Islet precursor cell (in vitro differentiated cells): Measurements from ENCODE around the gene ENDOV.
A peak's percentile ranks its signal among the peaks of the same experiment; 100 is the strongest.

Experiments
- DNase-seq: peaks from one replicate; pipeline ENCODE4 v3.0.0-alpha.2; 2018

ENDOV gene

DNA sequence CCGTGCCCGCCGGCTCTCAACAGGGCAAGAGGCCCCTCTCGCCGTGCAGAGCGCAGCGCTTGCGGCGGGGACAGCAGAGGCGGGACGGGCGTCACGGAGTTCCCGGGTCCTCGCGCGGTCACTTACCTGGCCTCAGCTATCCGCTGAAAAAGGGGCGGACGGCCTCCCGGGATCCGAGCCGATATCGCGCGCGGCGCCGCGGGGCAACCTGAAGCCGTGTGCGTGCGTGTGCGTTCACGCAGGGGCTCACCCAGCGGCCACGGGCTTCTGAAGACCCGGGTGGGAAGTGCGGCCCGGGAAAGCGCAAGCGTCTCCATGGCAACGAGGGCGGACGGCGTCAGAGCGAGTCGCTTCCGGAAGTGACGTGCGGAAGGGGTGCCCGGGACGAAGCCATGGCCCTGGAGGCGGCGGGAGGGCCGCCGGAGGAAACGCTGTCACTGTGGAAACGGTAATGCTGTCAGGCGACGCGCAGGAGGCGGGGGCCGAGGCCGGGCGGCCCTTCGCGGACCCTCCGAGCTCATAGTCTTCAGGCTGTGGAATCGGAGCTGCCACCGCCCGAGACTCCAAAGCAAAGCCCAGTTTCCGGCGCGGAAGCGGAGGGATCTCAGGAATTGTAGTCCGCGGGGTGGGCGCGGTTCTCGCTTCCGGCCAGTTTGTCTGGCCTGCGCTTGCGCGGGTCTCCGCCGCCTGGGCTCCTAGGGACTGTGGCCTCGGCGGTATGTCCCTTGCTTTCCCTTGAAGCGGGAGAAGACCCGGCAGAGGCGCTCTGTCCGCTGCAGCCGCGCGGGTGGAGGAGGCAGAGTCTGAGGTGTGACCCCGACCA, at the start of gene ENDOV:
Gene ENDOV, plus strand, starts transcription at position 365 of the 823 bp plus-strand sequence. Its CDS starts 28 bp downstream, at position 393.
- DNase-seq: peak; percentile 97

DNA sequence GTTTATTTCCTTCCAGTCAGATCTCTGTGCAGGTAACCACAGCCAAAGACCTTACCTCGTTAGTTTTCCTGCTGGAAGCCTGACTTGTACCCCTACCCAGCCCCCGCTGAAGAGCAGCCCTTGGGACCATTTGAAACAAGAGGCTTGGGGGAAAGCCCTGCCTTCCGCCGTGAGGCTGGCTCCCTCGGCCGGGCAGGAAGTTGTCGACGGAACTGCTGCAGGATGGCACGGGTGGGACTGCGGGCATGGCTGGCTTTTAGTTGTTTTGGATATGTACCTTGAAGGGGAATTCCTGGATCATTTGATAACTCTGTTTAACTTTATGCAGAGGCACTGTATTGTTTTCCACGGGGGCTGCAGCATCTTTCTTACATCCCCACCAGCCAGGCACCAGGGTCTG, 49.0 kb upstream of the ENDOV start:
- no peak for DNase-seq

DNA sequence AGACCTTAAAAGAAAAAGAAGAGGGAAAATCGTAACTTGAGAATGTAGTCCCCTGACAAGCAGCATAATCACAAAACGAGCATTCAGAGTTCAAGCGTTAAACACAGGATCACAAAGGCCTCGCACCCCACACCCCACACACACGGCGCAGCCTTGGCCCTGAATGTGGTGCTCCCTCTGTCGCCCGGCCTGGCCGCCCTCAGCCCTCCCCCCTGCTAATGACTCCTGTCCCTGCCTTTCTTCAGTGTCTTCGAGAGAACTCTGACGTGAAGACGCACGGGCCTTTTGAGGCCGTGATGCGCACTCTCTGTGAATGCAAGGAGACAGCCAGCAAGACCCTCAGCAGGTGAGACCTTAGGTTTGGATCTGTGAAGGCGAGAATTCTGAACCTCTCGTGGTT, 47.5 kb upstream of the ENDOV start:
- no peak for DNase-seq

DNA sequence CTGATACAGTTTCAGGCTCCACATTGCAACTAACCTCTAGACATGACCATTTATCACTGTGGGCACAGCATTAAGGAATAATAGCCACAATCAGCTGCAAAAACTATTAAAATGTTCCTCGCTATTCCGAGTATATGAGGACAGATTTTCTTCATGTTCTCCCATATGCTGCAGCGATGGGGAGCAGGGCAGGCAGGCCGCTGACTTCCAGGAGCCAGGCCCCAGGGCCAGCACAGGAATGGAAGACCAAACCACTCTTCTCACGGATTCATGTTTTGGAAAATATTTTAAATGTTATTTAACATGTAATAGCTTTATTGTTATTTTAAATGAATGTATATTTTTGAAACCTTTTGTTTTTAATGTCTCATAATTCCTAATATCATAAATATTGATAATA, 43.8 kb upstream of the ENDOV start:
- no peak for DNase-seq

DNA sequence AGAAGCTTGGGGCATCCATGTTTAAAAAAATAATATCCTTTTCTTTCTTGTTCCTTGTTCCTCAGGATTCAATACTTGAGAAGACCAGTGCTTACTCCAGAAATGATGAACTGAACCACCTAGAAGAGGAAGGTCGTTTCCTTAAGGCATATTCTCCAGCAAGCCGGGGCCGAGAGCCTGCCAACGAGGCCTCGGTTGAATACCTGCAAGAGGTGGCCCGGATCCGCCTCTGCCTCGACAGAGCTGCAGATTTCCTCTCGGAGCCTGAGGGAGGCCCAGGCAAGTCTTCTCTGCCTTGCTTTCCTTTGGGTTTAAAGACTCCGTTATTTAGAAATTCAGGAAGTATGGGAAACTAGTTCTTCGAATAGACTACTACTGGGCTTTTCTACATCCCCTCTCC, 42.5 kb upstream of the ENDOV start:
- no peak for DNase-seq

DNA sequence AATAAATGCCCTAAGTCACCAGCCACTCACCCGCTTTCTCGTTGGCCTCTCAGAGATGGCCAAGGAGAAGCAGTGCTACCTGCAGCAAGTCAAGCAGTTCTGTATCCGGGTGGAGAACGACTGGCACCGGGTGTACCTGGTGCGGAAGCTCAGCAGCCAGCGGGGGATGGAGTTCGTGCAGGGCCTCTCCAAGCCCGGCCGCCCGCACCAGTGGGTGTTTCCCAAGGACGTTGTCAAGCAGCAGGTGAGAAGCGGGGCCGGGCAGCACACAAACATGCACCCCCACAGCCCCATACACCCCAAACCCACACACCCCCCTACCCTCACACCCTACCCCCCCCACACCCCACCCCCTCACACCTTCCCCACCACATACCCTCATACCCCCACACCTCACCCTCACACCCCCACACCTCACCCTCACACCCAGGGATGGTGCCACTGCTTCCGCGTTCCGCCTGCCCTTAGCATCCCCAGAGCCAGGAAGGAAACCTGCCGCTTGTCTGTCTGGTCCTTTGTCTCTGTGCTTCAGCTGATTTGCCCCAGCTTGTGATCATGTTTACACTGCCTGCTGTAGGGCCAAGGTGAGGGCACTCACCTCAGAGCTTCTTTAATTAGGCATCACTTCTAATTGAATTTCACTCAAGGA, 41.9 kb upstream of the ENDOV start:
- no peak for DNase-seq

DNA sequence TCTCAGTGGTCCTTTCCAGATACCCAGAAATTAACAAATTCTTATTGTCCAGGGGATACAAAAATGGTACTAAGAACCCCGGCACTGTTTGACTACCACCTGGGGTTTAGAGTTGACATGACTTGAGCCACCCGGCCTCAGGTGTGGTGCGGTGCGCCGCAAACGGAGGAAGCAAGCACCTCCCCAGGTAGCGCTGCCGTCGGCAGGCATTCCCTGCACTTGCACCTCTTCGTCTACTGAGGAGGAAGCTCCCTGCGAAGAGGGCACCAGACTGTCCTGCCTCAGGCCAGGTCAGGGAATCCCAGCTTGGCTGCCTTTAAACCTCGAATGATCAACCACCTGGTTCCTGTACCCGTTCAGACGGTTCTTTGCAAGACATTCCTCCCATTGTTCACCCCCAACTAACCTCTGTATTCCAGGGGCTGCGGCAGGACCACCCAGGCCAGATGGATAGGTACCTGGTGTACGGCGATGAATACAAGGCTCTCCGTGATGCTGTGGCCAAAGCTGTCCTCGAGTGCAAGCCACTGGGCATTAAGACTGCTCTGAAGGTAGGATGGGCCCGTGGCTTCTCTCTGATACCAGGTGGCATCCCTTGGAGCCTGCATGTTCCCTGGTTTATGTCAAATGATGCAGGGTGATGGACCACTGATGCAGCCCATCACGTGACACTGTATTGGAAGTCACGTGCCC, 40.8 kb upstream of the ENDOV start:
- DNase-seq: no peak

DNA sequence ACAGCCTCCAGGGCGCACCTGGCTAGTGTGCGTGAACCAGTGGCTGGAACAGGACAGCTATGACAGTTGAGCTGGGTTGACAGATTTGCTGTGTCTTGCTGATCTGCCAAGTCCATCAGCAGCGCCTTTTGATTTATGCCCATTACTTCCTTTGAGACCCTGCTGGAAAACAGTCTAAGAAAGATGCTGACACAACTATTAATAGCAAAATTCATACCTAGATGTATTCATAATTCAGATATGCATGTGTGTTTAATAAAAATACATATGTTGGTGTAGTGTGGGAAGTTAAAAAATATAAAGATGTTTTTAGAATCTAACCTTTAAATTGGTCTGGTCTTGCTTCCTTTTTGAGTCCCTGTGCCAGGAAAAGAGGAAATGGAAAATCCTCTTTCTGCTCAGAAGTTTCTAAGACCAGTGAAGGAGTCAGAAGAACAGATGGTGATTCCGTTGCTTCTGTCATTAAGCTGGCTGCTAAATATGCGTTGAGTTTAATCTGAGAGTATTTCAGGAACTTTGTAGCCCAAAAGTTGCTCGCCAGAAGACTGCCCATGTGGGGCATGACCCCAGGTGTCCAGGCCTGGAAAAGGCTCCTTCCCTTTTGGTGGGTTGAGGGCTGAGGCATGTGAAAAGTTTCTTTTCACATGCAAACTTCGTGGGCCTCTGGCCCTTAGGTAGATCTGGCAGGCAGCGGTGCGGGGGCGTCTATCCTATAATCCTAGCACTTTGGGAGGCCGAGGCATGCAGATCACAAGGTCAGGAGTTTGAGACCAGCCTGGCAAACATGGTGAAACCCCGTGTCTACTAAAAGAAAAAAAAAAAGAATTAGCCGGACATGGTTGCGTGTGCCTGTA, 40.0 kb upstream of the ENDOV start:
- DNase-seq: no peak

DNA sequence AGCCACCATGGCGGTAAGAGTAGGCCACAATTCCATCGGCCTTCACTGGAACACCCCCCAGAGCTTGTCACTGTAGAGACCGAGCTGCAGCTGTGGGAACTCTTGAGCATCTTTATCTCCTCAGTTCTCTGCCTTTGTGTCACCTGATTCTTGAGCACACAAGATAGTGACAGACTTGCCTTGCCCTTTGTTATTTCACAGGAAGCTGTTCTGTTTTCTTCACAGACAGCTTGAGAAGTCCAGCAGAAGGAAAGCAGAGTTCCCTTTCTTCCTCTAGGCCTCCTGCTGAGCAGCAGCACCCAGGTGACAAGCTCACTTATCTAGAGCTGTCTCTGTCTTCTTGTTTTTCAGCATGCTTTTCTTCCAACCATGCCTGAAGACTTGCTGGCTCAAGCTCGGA, 38.4 kb upstream of the ENDOV start:
- DNase-seq: no peak

DNA sequence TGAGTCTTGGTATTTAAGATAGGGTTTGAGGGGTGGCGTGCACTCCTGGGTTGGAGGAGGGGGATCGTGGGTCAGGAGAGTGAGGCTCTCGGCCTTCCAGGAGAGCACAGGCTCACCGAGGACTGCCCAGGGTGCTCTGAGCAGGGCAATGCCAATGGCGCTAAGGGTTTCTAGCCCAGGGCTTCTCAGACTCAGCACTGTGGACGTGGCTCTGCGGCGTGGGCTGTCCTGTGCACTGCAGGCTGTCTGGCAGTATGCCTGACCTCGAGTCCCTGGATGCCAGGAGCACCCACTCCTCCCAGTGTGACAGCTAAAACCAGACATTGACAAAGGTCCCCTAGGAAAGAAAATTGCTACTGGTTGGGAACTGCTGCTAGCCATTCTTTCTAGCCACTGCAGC, 37.2 kb upstream of the ENDOV start:
- DNase-seq: no peak

DNA sequence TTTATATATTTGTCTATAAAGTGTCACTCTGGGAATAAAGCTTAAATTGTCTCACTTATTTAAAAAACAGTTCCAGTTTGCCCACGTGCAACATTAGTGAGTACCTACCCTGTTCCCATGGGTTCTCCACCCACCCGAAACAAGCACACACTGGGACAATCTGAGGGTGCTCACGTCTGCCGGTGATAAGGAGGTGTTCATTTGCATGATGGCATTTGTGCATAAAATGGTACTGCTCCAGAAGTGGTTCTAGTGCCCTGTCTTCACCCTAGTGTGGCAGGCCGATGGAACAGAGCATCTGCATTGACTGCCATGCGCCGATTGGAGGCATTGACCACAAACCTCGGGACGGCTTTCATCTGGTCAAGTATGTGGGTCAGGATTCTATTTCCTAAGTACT, 35.6 kb upstream of the ENDOV start:
- DNase-seq: no peak

DNA sequence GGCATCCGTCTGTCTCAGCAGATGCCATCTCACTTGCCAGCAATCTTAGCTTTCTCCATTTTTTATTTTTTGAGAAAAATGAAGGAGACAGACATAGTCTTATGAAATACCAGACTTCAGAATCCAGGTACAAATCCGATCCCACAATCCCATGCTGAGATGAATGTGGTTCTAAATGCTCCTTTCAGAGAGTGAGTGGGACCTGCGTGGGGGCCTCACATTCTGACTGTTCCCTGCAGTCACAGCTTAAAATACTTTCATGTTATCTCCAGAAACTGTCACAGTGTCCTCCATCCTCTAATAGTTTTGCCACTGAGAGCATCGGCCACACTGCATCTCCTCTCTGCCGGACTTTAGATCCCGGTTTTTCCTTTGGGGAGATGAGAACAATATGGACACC, 34.9 kb upstream of the ENDOV start:
- no peak for DNase-seq

DNA sequence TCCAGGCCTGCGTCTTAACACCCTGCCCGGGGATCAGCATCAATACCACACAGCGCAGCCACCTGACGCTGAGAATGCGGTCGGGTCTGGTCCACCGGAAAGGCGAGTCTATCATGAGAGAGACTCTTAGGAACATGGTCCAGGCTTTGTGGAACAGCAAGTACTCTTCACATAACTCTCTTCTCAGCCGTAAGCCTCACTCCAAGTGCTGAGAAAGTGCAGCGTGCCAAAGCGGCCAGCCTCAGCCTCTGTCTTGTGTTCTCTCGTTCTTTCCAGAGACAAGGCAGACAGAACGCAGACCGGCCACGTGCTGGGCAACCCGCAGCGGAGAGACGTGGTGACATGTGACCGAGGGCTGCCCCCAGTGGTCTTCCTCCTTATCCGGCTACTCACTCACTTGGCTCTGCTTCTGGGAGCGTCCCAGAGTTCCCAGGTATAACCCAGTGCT, 34.4 kb upstream of the ENDOV start:
- no peak for DNase-seq

DNA sequence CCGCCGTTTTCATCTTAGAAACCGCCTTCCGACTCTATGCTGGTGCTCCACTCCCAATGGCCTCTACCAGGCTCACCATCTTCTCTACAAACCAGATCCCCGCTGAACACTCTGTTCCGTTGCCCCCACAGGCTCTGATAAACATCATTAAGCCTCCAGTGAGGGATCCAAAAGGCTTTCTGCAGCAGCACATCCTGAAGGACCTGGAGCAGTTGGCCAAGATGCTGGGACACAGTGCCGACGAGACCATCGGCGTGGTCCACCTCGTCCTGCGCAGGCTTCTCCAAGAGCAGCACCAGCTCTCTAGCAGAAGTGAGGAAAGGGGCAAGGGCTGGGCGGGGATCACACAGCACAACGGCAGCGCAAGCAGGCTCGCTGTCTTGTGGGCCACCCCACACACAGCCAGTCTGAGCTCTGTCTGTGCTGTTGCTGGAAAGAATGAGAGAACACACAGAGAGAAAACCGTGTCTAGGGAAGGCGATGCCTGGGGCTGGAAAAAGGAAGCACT, 33.5 kb upstream of the ENDOV start:
- DNase-seq: no peak

DNA sequence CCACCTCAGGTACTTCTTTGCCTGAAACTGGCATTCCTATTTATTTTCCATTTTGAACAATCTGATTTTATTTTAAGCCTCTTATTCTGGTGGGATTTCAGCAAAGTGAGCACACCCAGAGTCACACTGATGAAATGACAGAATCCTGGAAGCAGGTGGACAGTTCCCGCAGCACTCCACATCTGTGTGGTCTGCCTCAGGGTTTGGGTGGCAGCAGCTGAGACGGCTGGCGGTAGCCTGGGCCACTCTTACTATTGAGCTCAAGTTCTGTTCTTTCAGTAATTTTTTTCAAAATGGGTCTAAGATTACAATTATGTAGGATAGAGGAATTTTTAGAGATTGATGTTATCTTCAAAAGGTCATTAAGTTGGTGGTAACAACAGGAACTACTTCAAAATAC, 32.5 kb upstream of the ENDOV start:
- no peak for DNase-seq

DNA sequence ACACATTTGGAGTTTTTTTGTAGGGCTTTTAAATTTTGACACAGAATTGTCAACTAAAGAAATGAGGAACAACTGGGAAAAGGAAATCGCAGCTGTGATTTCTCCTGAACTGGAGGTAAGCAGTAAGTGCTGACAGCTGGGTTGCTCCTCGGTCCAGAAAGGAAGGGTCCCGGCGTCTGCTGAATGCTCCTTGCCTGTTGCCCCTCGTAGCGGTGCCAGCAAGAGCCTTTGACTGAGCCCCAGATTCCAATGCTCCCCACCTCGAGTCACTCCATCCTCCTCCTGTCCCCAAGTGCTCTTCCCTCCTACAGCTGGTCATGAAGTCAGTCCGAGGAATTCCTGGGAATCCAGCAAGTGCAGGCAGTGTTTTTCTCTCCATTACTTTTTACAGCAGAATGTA, 32.0 kb upstream of the ENDOV start:
- no peak for DNase-seq

DNA sequence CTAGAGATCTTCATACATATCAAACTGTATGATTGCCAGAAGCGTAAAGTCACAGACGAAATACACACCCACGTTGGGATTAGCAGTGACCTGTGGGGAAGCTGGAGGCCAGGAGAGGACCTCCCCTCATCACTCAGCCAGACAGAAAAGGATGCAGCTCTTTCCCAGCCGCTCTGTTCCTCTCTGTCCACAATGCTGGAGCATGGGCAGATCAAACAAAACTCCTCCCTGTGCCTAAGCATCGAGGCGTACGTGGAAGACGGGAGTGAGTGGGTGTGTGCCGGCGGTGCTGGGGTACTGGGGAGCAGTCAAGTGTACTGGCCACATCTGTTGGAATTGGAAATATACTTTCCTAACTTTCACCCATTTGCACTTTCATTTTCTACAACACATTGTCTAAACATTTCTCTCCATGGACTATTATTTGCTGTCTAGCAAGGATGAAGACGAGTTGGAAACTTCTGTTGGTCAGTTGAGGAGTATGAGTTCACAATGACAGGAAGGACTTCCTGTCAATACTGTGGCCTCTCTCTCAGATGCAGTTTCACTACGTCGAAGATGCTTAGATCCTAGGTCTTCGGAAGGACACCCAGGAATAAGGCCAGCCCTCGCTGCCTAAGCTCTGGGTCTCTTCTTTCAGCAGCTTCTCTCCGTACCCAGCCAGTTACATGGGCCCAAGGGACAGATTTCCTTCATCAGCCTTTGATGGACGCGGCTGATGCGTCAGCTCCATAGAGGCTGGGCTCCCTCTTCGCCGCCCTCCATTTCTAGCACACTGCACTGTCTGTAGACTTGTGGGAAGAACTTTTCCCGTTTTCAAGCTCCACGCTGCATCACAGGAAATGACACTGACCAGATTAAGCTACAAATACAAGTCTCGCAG, 30.6 kb upstream of the ENDOV start:
- DNase-seq: no peak

DNA sequence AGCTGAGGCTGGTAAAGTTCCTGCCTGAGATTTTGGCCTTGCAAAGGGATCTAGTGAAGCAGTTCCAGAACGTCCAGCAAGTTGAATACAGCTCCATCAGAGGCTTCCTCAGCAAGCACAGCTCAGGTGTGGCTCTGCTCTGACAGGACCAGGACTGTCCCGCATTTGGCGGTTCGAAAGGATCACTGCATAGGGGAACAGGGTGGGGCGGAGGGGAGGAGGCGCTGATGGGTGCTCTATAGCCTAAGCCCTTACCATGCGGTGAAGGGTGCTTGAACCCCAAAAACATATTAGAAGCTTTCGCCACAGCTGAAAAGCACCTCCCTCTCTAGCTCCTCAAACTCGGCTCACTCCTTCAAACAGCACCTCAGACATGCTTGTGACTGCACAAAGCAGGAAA, 29.9 kb upstream of the ENDOV start:
- no peak for DNase-seq

DNA sequence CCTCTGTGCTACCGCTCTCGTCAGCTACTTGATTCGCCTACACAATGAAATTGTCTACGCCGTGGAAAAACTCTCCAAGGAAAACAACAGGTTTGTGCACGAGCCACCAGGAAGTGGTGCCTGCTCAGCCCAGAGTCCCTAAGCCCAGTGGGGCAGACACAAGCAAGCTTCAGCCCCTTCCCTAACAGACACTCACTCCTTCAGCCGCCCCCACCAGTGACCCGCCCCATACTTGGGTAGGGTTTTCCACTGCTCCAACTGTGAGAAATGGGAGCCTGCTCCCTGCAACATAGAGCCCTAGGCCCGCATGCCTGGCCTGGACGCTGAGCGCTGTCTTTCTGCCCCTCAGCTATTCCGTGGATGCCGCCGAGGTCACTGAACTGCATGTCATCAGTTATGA, 28.6 kb upstream of the ENDOV start:
- peak; percentile 50 for DNase-seq

DNA sequence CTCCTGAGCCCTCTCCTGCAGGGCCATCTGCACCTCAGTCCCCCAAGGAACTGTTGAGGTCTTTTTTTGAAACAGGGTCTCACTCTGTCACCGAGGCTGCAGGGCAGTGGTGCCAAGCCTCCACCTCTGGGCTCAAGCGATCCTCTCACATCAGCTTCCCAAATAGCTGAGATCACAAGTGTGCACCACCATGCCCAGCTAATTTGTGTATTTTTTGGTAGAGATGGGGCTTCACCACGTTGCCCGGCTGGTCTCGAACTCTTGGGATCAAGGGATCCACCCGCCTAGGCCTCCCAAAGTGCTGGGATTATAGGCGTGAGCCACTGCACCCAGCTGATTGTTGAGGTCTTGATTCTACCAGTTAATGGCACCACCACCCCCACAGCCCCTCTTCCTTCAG, 27.9 kb upstream of the ENDOV start:
- peak; percentile 39 for DNase-seq

DNA sequence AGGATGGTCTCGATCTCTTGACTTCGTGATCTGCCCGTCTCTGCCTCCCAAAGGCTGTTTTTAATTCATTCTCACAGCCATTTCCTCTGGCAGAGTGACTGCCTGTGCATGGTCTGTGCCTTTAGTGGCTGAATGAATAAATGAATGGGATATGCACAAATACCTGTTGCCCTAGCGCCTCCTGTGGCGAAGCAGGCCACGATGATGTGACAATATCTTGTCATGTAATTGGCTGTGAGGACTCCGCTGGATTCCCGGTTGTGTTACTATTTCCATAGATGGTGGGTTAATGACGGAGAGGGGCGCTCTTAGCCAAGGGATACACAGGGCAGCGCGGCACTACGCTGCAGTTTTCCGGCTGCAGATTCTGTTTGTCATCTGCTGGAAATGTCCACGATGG, 26.8 kb upstream of the ENDOV start:
- DNase-seq: no peak

DNA sequence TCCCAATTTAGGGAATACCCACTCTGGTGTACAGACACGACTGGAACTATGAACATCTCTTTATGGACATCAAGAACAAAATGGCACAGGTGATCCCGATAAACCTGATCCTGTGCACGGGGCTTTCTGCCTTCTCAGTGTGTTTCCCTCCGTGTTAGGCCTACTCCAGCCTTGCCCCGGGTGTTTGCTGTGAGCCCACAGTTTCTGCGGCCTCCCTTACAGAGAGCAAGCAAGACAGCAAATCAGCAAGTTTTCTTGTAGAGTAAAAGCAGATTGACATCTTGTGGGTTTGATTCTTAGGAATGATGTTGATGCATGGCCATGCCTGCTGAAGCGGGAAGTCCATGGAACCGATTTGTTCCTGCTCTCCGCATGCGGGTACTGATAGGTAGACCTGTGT, 26.4 kb upstream of the ENDOV start:
- no peak for DNase-seq
